ENCODE data around the gene TNFAIP1. TPM values are rescaled to one million over a fixed set of nuclear protein-coding genes. Genes with fewer than 3 reads are reported as not detected.
"Not testable (repeated sequence)": the region's sequence is repeated elsewhere in the genome, so short reads cannot be mapped to it uniquely, and the experiment has no call there.

TNFAIP1 gene
- total RNA-seq: 31.3 and 32.3 TPM in 2 replicates

DNA sequence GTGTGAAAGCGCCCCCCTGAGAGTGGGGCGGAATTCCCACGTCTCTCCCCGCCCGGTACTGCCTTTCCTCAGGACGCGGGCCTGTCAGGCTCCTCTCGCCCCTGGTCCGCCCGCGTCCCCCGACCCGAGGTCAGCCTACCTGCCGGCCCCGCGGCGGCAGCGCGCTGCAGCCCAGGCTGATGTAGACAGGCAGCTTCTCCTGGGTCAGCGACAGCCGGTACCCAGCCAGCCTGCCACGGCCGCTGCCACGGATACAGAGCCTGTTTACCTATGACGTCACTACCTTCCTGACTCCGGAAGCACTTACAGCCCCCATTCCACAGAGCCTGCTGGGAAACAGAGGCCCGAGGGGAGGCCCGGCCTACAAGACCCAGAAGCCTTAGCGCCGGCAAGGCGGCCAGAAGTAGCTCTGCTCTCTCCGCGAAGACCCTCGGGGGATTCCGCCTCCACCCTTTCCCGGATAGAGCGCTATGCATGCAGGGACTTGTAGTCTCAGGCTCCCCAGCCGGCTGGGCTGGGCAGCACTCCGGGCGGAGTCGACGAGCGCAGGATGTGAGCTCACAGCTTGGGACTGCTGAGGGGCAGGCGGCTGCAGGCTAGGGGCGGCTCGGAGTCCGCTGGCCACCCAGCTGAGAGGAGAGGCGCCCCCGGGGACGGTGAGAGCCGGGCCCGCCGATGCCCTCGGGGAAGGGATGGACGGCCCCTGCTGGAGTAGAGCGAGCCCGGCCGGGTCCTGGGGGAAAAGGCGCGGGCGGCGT is at the start of gene TNFAIP1, which contains the start of gene IFT20:
Gene TNFAIP1, plus strand, starts transcription at position 561 of the 758 bp plus-strand sequence. CDS start 3,761 bp downstream, outside the sequence.
Gene IFT20, minus strand, starts transcription at position 272 of the 758 bp plus-strand sequence. CDS start 3,487 bp downstream, outside the sequence.
- H3K27ac Mint-ChIP-seq: peak within 1 kb of the TSS; percentile 89
- peak within 1 kb of the TSS; percentile 97 for H3K4me3 Mint-ChIP-seq (ENCODE audit: low read depth)
- intact Hi-C loops (cut with micrococcal nuclease): loop anchor here (1.0 to 10.0 kb wide), 4 partner anchors 17 to 291 kb away; partner anchors contain the start of genes NLK, POLDIP2, SARM1 and TMEM97
- H3K9me3 Mint-ChIP-seq: no peaks in the 10 kb centered on the region
- no peaks in the 10 kb centered on the region for H3K27me3 Mint-ChIP-seq (ENCODE audit: low read depth)
- DNase-seq (ENCODE audit: low spot score): peak; percentile 98
- H3K4me1 Mint-ChIP-seq (ENCODE audit: low read depth): peaks cover 29% of the 10 kb centered on the region
- peaks cover 5% of the 10 kb centered on the region for H3K36me3 Mint-ChIP-seq (ENCODE audit: low read depth)

DNA sequence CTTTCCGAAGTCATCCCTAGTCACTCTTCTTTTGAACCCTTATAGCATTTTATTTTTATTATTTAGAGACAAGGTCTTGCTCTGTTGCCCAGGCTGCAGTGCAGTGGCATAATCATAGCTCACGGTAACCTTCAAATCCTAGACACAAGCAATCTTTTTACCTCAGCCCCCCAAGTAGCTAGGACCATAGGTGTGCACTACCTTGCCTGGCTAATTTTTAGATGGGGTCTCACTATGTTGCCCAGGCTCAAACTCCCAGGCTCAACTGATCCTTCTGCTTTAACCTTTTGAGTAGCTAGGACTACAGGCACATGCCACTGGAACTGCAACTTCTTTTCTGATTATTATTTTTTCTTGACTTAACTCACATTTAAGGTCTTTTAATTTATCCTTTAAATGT is 49.6 kb upstream of the TNFAIP1 start:
- no peak for DNase-seq (ENCODE audit: low spot score)
- intact Hi-C loops (cut with micrococcal nuclease): no loop called here
- Mint-ChIP-seq H3K36me3 (ENCODE audit: low read depth) (no peaks in the 10 kb centered on the region), H3K27ac (no peak overlapping the region), H3K4me1 (ENCODE audit: low read depth) (no peaks in the 10 kb centered on the region), H3K27me3 (ENCODE audit: low read depth) (peaks cover 35% of the 10 kb centered on the region), H3K9me3 (no peaks in the 10 kb centered on the region), H3K4me3 (ENCODE audit: low read depth) (no peak overlapping the region)

DNA sequence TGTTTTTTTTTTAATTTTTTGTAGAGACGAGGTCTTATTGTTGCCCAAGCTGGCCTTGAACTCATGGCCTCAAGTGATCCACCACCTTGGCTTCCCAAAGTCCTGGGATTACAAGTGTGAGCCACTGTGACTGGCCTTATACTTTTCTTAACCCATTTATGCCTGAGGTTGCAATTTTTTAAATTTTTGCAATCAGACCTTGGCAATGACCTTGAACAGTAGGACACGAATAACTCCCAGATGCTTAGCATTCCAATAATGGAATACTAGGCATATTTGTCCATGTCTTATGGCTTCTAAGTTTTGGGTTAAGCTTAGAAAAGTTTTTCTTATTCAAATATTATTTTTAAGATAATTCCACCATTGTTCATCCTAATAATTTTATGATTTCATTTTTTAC is 44.9 kb upstream of the TNFAIP1 start:
- no peak overlapping the region for H3K27ac Mint-ChIP-seq
- intact Hi-C loops (cut with micrococcal nuclease): no loop called here
- no peaks in the 10 kb centered on the region for H3K9me3 Mint-ChIP-seq
- H3K27me3 Mint-ChIP-seq (ENCODE audit: low read depth): peaks cover 31% of the 10 kb centered on the region
- no peaks in the 10 kb centered on the region for H3K36me3 Mint-ChIP-seq (ENCODE audit: low read depth)
- no peak for DNase-seq (ENCODE audit: low spot score)
- no peak overlapping the region for H3K4me3 Mint-ChIP-seq (ENCODE audit: low read depth)
- H3K4me1 Mint-ChIP-seq (ENCODE audit: low read depth): peaks cover 2% of the 10 kb centered on the region

DNA sequence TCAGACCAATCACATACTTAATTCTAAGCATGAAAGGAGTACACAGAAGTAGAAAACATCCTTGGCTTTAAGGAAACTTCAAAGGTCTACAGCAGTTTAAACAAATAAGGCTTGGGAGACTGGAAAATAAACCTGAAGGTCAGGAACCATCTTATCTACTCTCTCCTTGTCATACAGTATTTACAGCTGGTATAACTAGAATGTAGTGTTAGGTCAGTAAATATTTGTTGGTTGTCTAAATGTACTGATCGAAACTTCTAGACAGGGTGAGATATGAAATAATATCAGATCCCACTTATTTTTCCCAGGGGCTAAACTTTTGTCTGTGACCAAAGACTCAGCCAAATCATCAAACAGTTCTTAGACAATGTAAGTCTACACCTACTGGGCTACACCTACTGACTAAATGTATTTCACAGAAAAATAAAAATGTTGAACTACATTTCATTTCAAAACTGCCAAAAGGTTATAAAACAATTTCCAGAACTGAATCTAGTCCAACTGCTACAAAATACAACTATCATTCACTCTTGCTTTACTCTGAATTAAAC is 43.7 kb upstream of the TNFAIP1 start:
- intact Hi-C loops (cut with micrococcal nuclease): no loop called here
- no peak overlapping the region for H3K4me3 Mint-ChIP-seq (ENCODE audit: low read depth)
- H3K27ac Mint-ChIP-seq: no peak overlapping the region
- H3K27me3 Mint-ChIP-seq (ENCODE audit: low read depth): peaks cover 26% of the 10 kb centered on the region
- H3K9me3 Mint-ChIP-seq: no peaks in the 10 kb centered on the region
- H3K36me3 Mint-ChIP-seq (ENCODE audit: low read depth): no peaks in the 10 kb centered on the region
- DNase-seq (ENCODE audit: low spot score): no peak
- H3K4me1 Mint-ChIP-seq (ENCODE audit: low read depth): peaks cover 13% of the 10 kb centered on the region

DNA sequence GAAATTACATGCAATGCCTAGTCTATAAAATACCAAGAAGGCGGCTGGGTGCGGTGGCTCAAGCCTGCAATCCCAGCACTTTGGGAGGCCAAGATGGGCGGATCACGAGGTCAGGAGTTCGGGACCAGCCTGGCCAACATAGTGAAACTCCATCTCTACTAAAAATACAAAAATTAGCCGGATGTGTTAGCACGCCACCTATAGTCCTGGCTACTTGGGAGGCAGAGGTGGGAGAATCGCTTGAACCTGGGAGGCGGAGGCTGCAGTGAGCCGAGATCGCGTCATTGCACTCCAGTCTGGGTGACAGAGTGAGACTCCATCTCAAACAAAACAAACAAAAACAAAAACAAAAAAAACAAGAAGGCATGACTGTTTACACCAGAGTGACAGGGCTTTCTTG is 42.7 kb upstream of the TNFAIP1 start:
- H3K4me3 Mint-ChIP-seq (ENCODE audit: low read depth); DNase-seq (ENCODE audit: low spot score); intact Hi-C loops (cut with micrococcal nuclease); H3K36me3 Mint-ChIP-seq (ENCODE audit: low read depth); H3K27ac Mint-ChIP-seq; H3K9me3 Mint-ChIP-seq: not testable (repeated sequence)
- peaks cover 13% of the 10 kb centered on the region for H3K4me1 Mint-ChIP-seq (ENCODE audit: low read depth)
- peaks cover 26% of the 10 kb centered on the region for H3K27me3 Mint-ChIP-seq (ENCODE audit: low read depth)

GRCh38 chr17:28293994-28294393 is 41.6 kb upstream of the TNFAIP1 start:
- H3K4me3 Mint-ChIP-seq (ENCODE audit: low read depth): no peak overlapping the region
- H3K4me1 Mint-ChIP-seq (ENCODE audit: low read depth): peaks cover 13% of the 10 kb centered on the region
- H3K36me3 Mint-ChIP-seq (ENCODE audit: low read depth): no peaks in the 10 kb centered on the region
- intact Hi-C loops (cut with micrococcal nuclease): no loop called here
- H3K9me3 Mint-ChIP-seq: no peaks in the 10 kb centered on the region
- H3K27ac Mint-ChIP-seq: no peak overlapping the region
- DNase-seq (ENCODE audit: low spot score): no peak
- peaks cover 26% of the 10 kb centered on the region for H3K27me3 Mint-ChIP-seq (ENCODE audit: low read depth)

- Mint-ChIP-seq H3K4me3 (ENCODE audit: low read depth) (no peak overlapping the region), H3K27ac (peak overlapping the region; percentile 10), H3K36me3 (ENCODE audit: low read depth) (no peaks in the 10 kb centered on the region), H3K4me1 (ENCODE audit: low read depth) (peaks cover 13% of the 10 kb centered on the region), H3K9me3 (no peaks in the 10 kb centered on the region), H3K27me3 (ENCODE audit: low read depth) (peaks cover 27% of the 10 kb centered on the region)
- no peak for DNase-seq (ENCODE audit: low spot score)
- intact Hi-C loops (cut with micrococcal nuclease): no loop called here
These were observed 39.6 kb upstream of the TNFAIP1 start for GRCh38 chr17:28295677-28296578.

- H3K27me3 Mint-ChIP-seq (ENCODE audit: low read depth): peaks cover 9% of the 10 kb centered on the region
- intact Hi-C loops (cut with micrococcal nuclease): no loop called here
- H3K4me3 Mint-ChIP-seq (ENCODE audit: low read depth): no peak overlapping the region
- DNase-seq (ENCODE audit: low spot score): no peak
- H3K4me1 Mint-ChIP-seq (ENCODE audit: low read depth): peaks cover 13% of the 10 kb centered on the region
- no peaks in the 10 kb centered on the region for H3K36me3 Mint-ChIP-seq (ENCODE audit: low read depth)
- H3K27ac Mint-ChIP-seq: no peak overlapping the region
- no peaks in the 10 kb centered on the region for H3K9me3 Mint-ChIP-seq
These were observed 37.1 kb upstream of the TNFAIP1 start for GRCh38 chr17:28298449-28298848.

DNA sequence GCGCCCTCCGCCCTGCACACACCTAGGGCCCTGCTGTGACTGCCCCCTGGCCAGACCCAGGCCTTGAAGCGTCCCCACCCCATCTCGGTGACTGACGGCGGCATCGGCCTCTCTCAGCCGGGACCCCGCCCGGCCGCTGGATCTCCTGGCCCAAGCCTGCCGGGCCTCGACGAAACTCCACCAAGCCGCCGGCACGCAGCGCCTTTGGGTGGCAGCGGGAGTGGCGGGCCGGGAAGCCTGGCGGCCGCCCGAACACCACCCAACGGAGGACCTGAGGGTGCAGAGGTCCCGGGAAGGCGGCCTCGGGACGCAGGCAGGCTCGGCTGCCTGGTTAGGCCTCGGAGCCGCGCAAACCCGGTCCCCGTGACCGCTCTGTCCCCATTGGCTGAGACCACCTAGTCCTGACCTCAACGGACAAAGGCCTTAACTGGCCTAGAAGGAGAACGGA is 28.6 kb upstream of the TNFAIP1 start:
- DNase-seq (ENCODE audit: low spot score): no peak
- no peak overlapping the region for H3K4me3 Mint-ChIP-seq (ENCODE audit: low read depth)
- peaks cover 37% of the 10 kb centered on the region for H3K27me3 Mint-ChIP-seq (ENCODE audit: low read depth)
- H3K4me1 Mint-ChIP-seq (ENCODE audit: low read depth): no peaks in the 10 kb centered on the region
- no peak overlapping the region for H3K27ac Mint-ChIP-seq
- no peaks in the 10 kb centered on the region for H3K9me3 Mint-ChIP-seq
- intact Hi-C loops (cut with micrococcal nuclease): no loop called here
- H3K36me3 Mint-ChIP-seq (ENCODE audit: low read depth): no peaks in the 10 kb centered on the region

DNA sequence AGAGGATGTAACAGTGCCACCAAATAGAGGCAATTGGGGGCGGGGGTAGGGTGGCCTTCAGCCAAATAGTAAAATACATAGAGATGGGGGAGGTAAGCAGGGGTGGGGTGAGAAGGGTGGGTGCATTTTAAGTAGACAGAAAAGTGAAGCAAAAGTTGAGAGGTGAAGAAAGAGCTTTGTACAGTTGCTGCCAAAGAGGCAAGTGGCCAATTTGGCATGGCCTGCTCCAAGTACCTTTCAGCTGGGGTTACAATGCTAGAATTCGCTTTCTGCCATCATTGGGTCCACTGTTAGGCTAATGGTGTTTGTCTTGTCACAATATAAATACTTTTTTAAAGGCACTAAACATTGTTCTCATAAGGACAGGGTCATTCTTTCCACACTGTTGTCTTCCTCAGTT is 21.7 kb upstream of the TNFAIP1 start:
- peaks cover 12% of the 10 kb centered on the region for H3K27me3 Mint-ChIP-seq (ENCODE audit: low read depth)
- no peak overlapping the region for H3K4me3 Mint-ChIP-seq (ENCODE audit: low read depth)
- H3K27ac Mint-ChIP-seq: no peak overlapping the region
- H3K4me1 Mint-ChIP-seq (ENCODE audit: low read depth): peaks cover 9% of the 10 kb centered on the region
- H3K36me3 Mint-ChIP-seq (ENCODE audit: low read depth): no peaks in the 10 kb centered on the region
- H3K9me3 Mint-ChIP-seq: no peaks in the 10 kb centered on the region
- intact Hi-C loops (cut with micrococcal nuclease): loop anchor here (10.0 kb wide), 1 partner anchor 61 kb away; the partner anchor contains the start of genes SARM1 and VTN
- no peak for DNase-seq (ENCODE audit: low spot score)

GRCh38 chr17:28315846-28316705 is 19.5 kb upstream of the TNFAIP1 start:
- no peak for DNase-seq (ENCODE audit: low spot score)
- Mint-ChIP-seq H3K27me3 (ENCODE audit: low read depth) (peaks cover 8% of the 10 kb centered on the region), H3K4me1 (ENCODE audit: low read depth) (peaks cover 23% of the 10 kb centered on the region), H3K9me3 (no peaks in the 10 kb centered on the region), H3K4me3 (ENCODE audit: low read depth) (peak overlapping the region; percentile 13), H3K27ac (no peak overlapping the region), H3K36me3 (ENCODE audit: low read depth) (peaks cover 9% of the 10 kb centered on the region)
- intact Hi-C loops (cut with micrococcal nuclease): loop anchor here (10.0 kb wide), 1 partner anchor 59 kb away; the partner anchor contains the start of genes SARM1 and VTN

All from activated T-helper 2 cell treated with anti-CD3 and anti-CD28 coated beads, Interferon-gamma antibody, Interleukin-2, Interleukin-4, amounts not matched to agents 10 μg/mL and 5 μg/mL and 100 μg/mL, durations not matched to agents 14 hours and 24 hours and 36 hours (primary cell).